ENCODE results near the gene SLC9A3. TPM values are rescaled to one million over a fixed set of nuclear protein-coding genes. Genes with fewer than 3 reads are reported as not detected.

Gene SLC9A3
- total and polyA plus RNA-seq, 2 of the 13 experiments (the other 11 are each of a cell fraction or from before 2014, with no cell fraction given) = 1.5 to 1.8 TPM

DNA sequence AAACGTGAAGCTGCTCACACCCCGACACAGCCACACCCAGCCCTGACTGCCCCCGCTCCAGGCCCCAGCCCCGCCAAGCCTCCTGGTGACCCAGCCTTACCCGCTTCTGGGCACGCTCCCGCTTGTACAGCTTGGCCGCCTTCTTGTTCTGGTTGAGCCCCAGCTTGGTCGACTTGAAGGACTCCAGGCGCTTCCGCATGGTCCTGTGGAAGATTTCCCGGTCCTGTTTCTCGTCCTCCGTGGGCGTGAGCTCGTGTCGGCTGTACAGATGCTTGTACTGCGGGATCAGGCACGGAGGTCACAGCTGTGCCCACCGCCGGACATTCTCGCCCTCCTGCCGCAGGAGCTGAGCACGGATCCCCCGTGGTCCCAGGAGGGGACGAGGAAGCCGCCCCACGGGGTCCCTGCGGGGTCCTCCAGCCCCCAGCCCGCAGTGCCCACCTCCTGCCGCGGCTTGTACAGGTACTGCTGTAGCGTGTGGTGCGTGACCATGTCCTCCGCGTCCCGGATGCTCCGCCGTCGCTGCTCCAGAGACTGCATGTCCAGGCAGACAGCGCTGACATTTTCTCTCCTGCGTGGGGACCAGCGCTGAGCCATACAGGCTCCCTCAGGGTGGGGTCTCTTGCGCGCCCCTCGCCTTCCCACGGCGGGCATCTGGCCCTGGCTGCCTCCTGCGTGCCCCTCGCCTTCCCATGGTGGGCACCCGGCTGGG, 48.0 kb downstream of the SLC9A3 start (continued):
- TF ChIP-seq KDM4B (CRISPR knock-in tag; IDR thresholded peaks at IDR 0.05) (no peak), DMAP1 (CRISPR knock-in tag; IDR thresholded peaks at IDR 0.05) (no peak), AGO1 (IDR thresholded peaks at IDR 0.05; ENCODE audit: low read depth, low read length, poor library complexity, severe bottlenecking) (peak; percentile 86), HNRNPUL1 (IDR thresholded peaks at IDR 0.05; ENCODE audit: low read depth, low read length) (no peak), XRCC5 (optimal IDR thresholded peaks at IDR 0.05; ENCODE audit: low read length) (no peak), ZNF251 (CRISPR knock-in tag; IDR thresholded peaks at IDR 0.05) (no peak), MIER2 (CRISPR knock-in tag; IDR thresholded peaks at IDR 0.05) (no peak), SRSF1 (optimal IDR thresholded peaks at IDR 0.05; ENCODE audit: low read depth, low read length) (no peak), SOX5 (CRISPR knock-in tag; IDR thresholded peaks at IDR 0.05; ENCODE audit: borderline replicate concordance) (no peak), BORCS8-MEF2B (CRISPR knock-in tag; IDR thresholded peaks at IDR 0.05) (no peak), HNRNPL (IDR thresholded peaks at IDR 0.05; ENCODE audit: low read depth, low read length) (0 out of 2 replicates have a peak, but pooled peaks have one; percentile 11), DPF2 (CRISPR knock-in tag; IDR thresholded peaks at IDR 0.05; ENCODE audit: borderline replicate concordance, low read depth) (no peak), RAD21 (CRISPR knock-in tag; IDR thresholded peaks at IDR 0.05) (no peak), AKAP8 (CRISPR knock-in tag; IDR thresholded peaks at IDR 0.05) (0 out of 2 replicates have a peak, but pooled peaks have one; percentile 2), MZF1 (CRISPR knock-in tag; IDR thresholded peaks at IDR 0.05; ENCODE audit: borderline replicate concordance) (no peak), ZNF589 (CRISPR knock-in tag; conservative IDR thresholded peaks at IDR 0.05) (no peak), ZNF331 (CRISPR knock-in tag; IDR thresholded peaks at IDR 0.05) (no peak), FOSL2 (CRISPR knock-in tag; IDR thresholded peaks at IDR 0.05) (no peak), NKX3-1 (CRISPR knock-in tag; IDR thresholded peaks at IDR 0.05) (no peak), ELF3 (CRISPR knock-in tag; IDR thresholded peaks at IDR 0.05) (no peak), MED1 (CRISPR knock-in tag; IDR thresholded peaks at IDR 0.05) (no peak), ZNF296 (CRISPR knock-in tag; conservative IDR thresholded peaks at IDR 0.05) (no peak), ZNF230 (CRISPR knock-in tag; IDR thresholded peaks at IDR 0.05) (no peak), POLR2AphosphoS2 (IDR thresholded peaks at IDR 0.05; ENCODE audit: low read depth, low read length) (no peak), TCF12 (IDR thresholded peaks at IDR 0.05) (no peak), TCF12 (CRISPR knock-in tag; IDR thresholded peaks at IDR 0.05) (no peak), AGO2 (optimal IDR thresholded peaks at IDR 0.05; ENCODE audit: low read depth, low read length) (peak; percentile 67)
- TF ChIP-seq, protein P1, sequence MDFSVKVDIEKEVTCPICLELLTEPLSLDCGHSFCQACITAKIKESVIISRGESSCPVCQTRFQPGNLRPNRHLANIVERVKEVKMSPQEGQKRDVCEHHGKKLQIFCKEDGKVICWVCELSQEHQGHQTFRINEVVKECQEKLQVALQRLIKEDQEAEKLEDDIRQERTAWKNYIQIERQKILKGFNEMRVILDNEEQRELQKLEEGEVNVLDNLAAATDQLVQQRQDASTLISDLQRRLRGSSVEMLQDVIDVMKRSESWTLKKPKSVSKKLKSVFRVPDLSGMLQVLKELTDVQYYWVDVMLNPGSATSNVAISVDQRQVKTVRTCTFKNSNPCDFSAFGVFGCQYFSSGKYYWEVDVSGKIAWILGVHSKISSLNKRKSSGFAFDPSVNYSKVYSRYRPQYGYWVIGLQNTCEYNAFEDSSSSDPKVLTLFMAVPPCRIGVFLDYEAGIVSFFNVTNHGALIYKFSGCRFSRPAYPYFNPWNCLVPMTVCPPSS (IDR thresholded peaks at IDR 0.05) = no peak
- TF ChIP-seq, protein P2, sequence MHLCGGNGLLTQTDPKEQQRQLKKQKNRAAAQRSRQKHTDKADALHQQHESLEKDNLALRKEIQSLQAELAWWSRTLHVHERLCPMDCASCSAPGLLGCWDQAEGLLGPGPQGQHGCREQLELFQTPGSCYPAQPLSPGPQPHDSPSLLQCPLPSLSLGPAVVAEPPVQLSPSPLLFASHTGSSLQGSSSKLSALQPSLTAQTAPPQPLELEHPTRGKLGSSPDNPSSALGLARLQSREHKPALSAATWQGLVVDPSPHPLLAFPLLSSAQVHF (CRISPR knock-in tag; IDR thresholded peaks at IDR 0.05) = no peak
- TF ChIP-seq, protein P3, sequence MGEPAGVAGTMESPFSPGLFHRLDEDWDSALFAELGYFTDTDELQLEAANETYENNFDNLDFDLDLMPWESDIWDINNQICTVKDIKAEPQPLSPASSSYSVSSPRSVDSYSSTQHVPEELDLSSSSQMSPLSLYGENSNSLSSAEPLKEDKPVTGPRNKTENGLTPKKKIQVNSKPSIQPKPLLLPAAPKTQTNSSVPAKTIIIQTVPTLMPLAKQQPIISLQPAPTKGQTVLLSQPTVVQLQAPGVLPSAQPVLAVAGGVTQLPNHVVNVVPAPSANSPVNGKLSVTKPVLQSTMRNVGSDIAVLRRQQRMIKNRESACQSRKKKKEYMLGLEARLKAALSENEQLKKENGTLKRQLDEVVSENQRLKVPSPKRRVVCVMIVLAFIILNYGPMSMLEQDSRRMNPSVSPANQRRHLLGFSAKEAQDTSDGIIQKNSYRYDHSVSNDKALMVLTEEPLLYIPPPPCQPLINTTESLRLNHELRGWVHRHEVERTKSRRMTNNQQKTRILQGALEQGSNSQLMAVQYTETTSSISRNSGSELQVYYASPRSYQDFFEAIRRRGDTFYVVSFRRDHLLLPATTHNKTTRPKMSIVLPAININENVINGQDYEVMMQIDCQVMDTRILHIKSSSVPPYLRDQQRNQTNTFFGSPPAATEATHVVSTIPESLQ (CRISPR knock-in tag; conservative IDR thresholded peaks at IDR 0.05) = no peak

Data from HepG2 (cell line).